Lung (tissue), 12 donors: ENCODE results near the gene GALNS. TPM values are rescaled to one million over a fixed set of nuclear protein-coding genes. Genes with fewer than 3 reads are reported as not detected.

Experiments used
- ATAC-seq: fragments of 200-7000 bp; cut with Tn5 transposase; one replicate; pipeline ENCODE4 v1.9.1; 2020; ENCODE audit warnings: moderate number of reproducible peaks; ENCODE audit not compliant: insufficient read depth, low FRiP score
- DNase-seq, 3 donors: peaks; one replicate each; pipeline ENCODE4 v3.0.0-alpha.2; 2013 to 2017
- H3K27ac ChIP-seq, 2 donors: one replicate each; pipeline ENCODE4 v1.5.1; 2013; ENCODE audit warnings: mild to moderate bottlenecking in 2 of 2, moderate library complexity in 2 of 2, control low read depth in 1 of 2, inconsistent platforms in 1 of 2, low read depth in 1 of 2, low read length in 1 of 2
- H3K27me3 ChIP-seq, 3 donors: one replicate each; pipeline ENCODE4 v1.5.1; 2013; ENCODE audit warnings: low read length in 2 of 3; ENCODE audit not compliant: control insufficient read depth in 3 of 3, insufficient read depth in 3 of 3
- H3K36me3 ChIP-seq, 4 donors: one replicate each; pipeline ENCODE4 v1.5.1; 2013; ENCODE audit warnings: low read length in 4 of 4, mild to moderate bottlenecking in 1 of 4, moderate library complexity in 1 of 4; ENCODE audit not compliant: control insufficient read depth in 4 of 4, insufficient read depth in 4 of 4
- H3K4me1 ChIP-seq, 5 donors: one replicate each; pipeline ENCODE4 v1.5.1; 2013; ENCODE audit warnings: low read length in 5 of 5, mild to moderate bottlenecking in 2 of 5, moderate library complexity in 1 of 5; ENCODE audit not compliant: control insufficient read depth in 5 of 5, insufficient read depth in 5 of 5
- H3K4me3 ChIP-seq: one replicate; pipeline ENCODE4 v1.5.1; 2013; ENCODE audit warnings: mild to moderate bottlenecking, control low read depth, moderate library complexity
- H3K9ac ChIP-seq, 2 donors: one replicate each; pipeline ENCODE4 v1.5.1; 2013; ENCODE audit warnings: low read length in 2 of 2, control low read depth in 1 of 2; ENCODE audit not compliant: insufficient read depth in 1 of 2
- H3K9me3 ChIP-seq, 4 donors: one replicate each; pipeline ENCODE4 v1.5.1; 2013; ENCODE audit warnings: low read length in 3 of 4, mild to moderate bottlenecking in 1 of 4, moderate library complexity in 1 of 4; ENCODE audit not compliant: control insufficient read depth in 4 of 4, insufficient read depth in 3 of 4
- WGBS, 2 donors: extraction: QIAGEN DNeasy Blood & Tissue Kit; methylation state at CpG; one replicate each; pipeline ENCODE4 v1.1.7; 2013; 5-methylcytosine and 5-hydroxymethylcytosine counted together
- polyA plus RNA-seq, 2 donors: library from polyadenylated mRNA; stranded (reverse); fragments of 200-250 nt; gene quantifications; one replicate each; pipeline ENCODE4 v1.2.1, GENCODE V29; 2013
- total RNA-seq, 2 donors: library from RNA; depleted of rRNA in 1 of 2; stranded (reverse); fragments of >200 nt in 1 of 2; gene quantifications; one replicate each; pipeline ENCODE4 v1.2.1, GENCODE V29; 2014 to 2021
- TF ChIP-seq, protein P1 (sequence below): IDR thresholded peaks from 2 replicates; pipeline ENCODE4 v1.5.1; 2012; ENCODE audit warnings: mild to moderate bottlenecking; ENCODE audit errors: control extremely low read depth, extremely low read depth
- donor health status: control.
- donor health status: control.
- donor health status: Bipolar disorder and iron deficiency.
- donor health status: healthy.
- donor health status: DM: yes; HTN: yes; CAD: no.

GALNS gene
- total and polyA plus RNA-seq, 4 donors, result 21.4 to 61.9 (median 30.3) TPM

DNA sequence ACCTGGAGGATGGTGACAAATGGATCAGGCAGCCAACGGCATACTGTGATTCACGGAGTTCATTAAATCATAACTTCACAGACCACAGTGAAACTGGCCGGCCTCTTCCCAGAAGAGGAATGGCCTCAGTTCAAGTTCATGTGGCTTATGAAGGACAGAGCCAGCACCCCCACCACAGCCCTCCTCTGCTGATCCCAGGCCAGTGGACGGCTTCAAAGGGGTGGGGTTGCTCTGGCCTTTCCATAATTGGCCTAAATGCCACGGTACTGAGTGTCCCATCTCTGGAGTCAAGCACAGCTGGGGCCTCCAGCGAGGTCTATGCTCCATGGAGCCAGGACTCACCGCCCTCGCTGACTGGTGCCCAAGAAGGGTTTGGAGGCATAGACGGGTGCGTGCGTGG lies 21.4 kb downstream of the GALNS start:
- H3K4me3 ChIP-seq, result no peak overlapping the region
- peaks cover 0 to 45% (median 9%) of the 10 kb centered on the region in 4 donors for H3K36me3 ChIP-seq
- 88 to 89% methylated on average over 11 of the region's 11 CpGs for WGBS, 2 donors

DNA sequence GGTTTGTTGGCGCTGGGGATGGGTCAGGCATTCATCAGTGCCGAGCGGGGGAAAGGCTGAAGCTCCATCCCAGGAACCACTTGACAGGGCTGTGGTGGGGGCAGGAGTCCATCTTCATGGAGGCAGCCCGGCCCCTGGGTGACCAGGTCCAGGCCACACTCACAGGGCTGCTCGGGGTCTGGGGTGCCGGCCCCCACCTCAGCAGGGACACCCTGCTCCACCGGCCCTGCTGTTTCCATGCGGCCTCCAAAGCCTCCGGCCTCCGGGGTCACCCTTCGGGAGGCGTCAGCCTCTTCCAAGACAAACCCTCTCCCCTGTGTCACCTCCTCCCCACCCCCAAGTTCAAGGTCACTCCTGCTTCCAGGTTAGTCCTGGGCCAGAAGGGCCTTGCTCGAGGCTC lies 22.1 kb downstream of the GALNS start:
- Histone ChIP-seq H3K36me3 (peaks cover 0 to 39% (median 6%) of the 10 kb centered on the region in 4 donors), H3K27ac (no peak overlapping the region), H3K4me3 (no peak overlapping the region), H3K4me1 (peaks cover 0 to 13% (median 0%) of the 10 kb centered on the region in 5 donors), H3K9ac (no peak overlapping the region), H3K27me3 (no peaks in the 10 kb centered on the region), H3K9me3 (no peaks in the 10 kb centered on the region)
- ATAC-seq (no peak), DNase-seq (no peak)
- 89 to 93% methylated on average over 12 to 13 of the region's 13 CpGs for WGBS, 2 donors
- TF ChIP-seq, protein P1, sequence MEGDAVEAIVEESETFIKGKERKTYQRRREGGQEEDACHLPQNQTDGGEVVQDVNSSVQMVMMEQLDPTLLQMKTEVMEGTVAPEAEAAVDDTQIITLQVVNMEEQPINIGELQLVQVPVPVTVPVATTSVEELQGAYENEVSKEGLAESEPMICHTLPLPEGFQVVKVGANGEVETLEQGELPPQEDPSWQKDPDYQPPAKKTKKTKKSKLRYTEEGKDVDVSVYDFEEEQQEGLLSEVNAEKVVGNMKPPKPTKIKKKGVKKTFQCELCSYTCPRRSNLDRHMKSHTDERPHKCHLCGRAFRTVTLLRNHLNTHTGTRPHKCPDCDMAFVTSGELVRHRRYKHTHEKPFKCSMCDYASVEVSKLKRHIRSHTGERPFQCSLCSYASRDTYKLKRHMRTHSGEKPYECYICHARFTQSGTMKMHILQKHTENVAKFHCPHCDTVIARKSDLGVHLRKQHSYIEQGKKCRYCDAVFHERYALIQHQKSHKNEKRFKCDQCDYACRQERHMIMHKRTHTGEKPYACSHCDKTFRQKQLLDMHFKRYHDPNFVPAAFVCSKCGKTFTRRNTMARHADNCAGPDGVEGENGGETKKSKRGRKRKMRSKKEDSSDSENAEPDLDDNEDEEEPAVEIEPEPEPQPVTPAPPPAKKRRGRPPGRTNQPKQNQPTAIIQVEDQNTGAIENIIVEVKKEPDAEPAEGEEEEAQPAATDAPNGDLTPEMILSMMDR, result no peak

More for the DNA sequence above, 21.4 kb downstream of the GALNS start:
- Histone ChIP-seq H3K27me3 (no peaks in the 10 kb centered on the region), H3K27ac (no peak overlapping the region), H3K9ac (no peak overlapping the region), H3K9me3 (no peaks in the 10 kb centered on the region), H3K4me1 (peaks cover 0 to 6% (median 0%) of the 10 kb centered on the region in 5 donors)
- ATAC-seq (no peak), DNase-seq (no peak)
- TF ChIP-seq, protein P1, result no peak

DNA sequence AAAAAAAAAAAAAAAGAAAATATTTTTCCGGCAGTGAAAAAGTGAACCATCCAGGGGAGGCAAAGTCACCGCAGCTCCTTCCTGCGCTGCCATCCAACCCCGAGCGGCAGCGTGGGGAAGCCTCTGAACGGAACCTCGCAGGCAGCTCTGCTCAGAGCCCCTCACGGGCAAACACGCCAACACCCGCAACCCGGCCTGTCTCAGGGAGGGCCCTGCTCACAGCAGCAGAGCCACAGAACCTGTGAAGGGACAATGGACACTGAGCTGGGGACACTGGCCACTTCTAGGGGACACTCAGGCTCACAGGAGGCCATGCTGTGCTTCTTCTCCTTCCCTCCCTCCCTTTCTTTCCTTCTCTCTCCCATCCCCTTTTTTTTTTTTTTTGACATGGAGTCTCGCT lies 23.7 kb downstream of the GALNS start:
- Histone ChIP-seq H3K27me3 (no peaks in the 10 kb centered on the region), H3K4me1 (peaks cover 0 to 28% (median 0%) of the 10 kb centered on the region in 5 donors), H3K9me3 (no peaks in the 10 kb centered on the region), H3K27ac (no peak overlapping the region), H3K4me3 (no peak overlapping the region), H3K9ac (no peak overlapping the region), H3K36me3 (peaks cover 0 to 40% (median under 1%) of the 10 kb centered on the region in 4 donors)
- no peak for ATAC-seq
- TF ChIP-seq, protein P1, result no peak
- WGBS, 2 donors, result 94 to 98% methylated on average over 12 to 13 of the region's 13 CpGs
- no peak for DNase-seq

DNA sequence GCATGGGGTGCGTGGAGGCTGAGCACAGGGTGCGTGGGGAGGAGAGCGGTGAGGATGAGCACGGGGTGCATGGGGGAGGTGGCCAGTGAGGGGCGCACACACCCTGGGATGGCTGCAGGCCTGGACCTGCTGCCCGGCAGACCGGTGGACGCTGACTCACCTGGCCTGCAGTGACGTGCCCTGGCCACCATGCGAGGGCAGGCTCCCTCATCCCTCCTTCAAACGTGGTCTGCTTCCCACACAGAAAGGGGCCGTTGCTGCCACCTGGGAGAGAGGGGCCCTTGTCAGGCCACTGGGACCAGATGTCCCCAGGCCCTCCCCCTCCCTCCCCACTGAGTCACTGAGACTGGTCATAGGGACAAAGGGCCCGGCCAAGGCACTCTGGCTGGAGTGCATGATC lies 24.9 kb downstream of the GALNS start:
- DNase-seq (no peak), ATAC-seq (no peak)
- WGBS, 2 donors, result 85 to 93% methylated on average over 11 to 13 of the region's 13 CpGs
- Histone ChIP-seq H3K9ac (no peak overlapping the region), H3K4me3 (no peak overlapping the region), H3K27me3 (no peaks in the 10 kb centered on the region), H3K9me3 (no peaks in the 10 kb centered on the region), H3K36me3 (peaks cover 0 to 43% (median 2%) of the 10 kb centered on the region in 4 donors), H3K4me1 (peaks cover 0 to 31% (median 0%) of the 10 kb centered on the region in 5 donors), H3K27ac (no peak overlapping the region)
- TF ChIP-seq, protein P1, result no peak
